NCI-H510A treated with DMSO at 0.1 percent for 48 hours (cell line): ENCODE measurements around the gene CKM.

ENCODE experiments used
- DNase-seq: peaks from one replicate; lab custom pipeline; 2025; lab: John Stamatoyannopoulos, UW

The CKM gene

GRCh38 chr19:45322744-45323281 lies at the start of gene CKM:
TSS of gene CKM (minus strand) at chr19:45322875. CDS start at chr19:45319713, 3,162 bp downstream.
- DNase-seq: no peak

- peak; percentile 96 for DNase-seq
Measured at GRCh38 chr19:45370410-45371204, 47.9 kb upstream of the CKM start, which contains the start of gene ERCC2. TSS of gene ERCC2 (minus strand) at chr19:45370573. CDS start at chr19:45370540, 33 bp downstream.

GRCh38 chr19:45368737-45369340 lies 46.2 kb upstream of the CKM start:
- no peak for DNase-seq

GRCh38 chr19:45368127-45368526 lies 45.5 kb upstream of the CKM start:
- no peak for DNase-seq

GRCh38 chr19:45364696-45365095 lies 42.0 kb upstream of the CKM start:
- DNase-seq: no peak

GRCh38 chr19:45363861-45364459 lies 41.3 kb upstream of the CKM start:
- DNase-seq: no peak

- no peak for DNase-seq
Measured at GRCh38 chr19:45362291-45362690, 39.6 kb upstream of the CKM start.

GRCh38 chr19:45361608-45362007 lies 38.9 kb upstream of the CKM start:
- no peak for DNase-seq

GRCh38 chr19:45358213-45358792 lies 35.6 kb upstream of the CKM start:
- DNase-seq: no peak

- no peak for DNase-seq
Measured at GRCh38 chr19:45357445-45357783, 34.7 kb upstream of the CKM start.

GRCh38 chr19:45356760-45357444 lies 34.2 kb upstream of the CKM start:
- DNase-seq: no peak

- DNase-seq: no peak
Measured at GRCh38 chr19:45355910-45356309, 33.2 kb upstream of the CKM start.

- no peak for DNase-seq
Measured at GRCh38 chr19:45355402-45355801, 32.7 kb upstream of the CKM start.

GRCh38 chr19:45354241-45354842 lies 31.7 kb upstream of the CKM start:
- DNase-seq: no peak

- DNase-seq: no peak
Measured at GRCh38 chr19:45352914-45353796, 30.5 kb upstream of the CKM start.

- DNase-seq: no peak
Measured at GRCh38 chr19:45352471-45352870, 29.8 kb upstream of the CKM start.

GRCh38 chr19:45352062-45352461 lies 29.4 kb upstream of the CKM start:
- DNase-seq: no peak

- DNase-seq: no peak
Measured at GRCh38 chr19:45351401-45351952, 28.8 kb upstream of the CKM start.

GRCh38 chr19:45350477-45351058 lies 27.9 kb upstream of the CKM start:
- no peak for DNase-seq

GRCh38 chr19:45349430-45349941 lies 26.8 kb upstream of the CKM start:
- DNase-seq: no peak
